ENCODE data around the gene CBY1. TPM values are rescaled to one million over a fixed set of nuclear protein-coding genes. Genes with fewer than 3 reads are reported as not detected.

Gene CBY1
- total and polyA plus RNA-seq, 12 donors: 33.8 to 74.7 (median 41.4) TPM

- peak in 1 of 9 donors; percentile 1 for TF ChIP-seq CTCF (IDR thresholded peaks at IDR 0.05)
- no peak for ATAC-seq
These were observed 839 bp downstream of the CBY1 start for GRCh38 chr22:38657045-38657909.

GRCh38 chr22:38674888-38675287 lies 18.4 kb downstream of the CBY1 start:
- Histone ChIP-seq H3K27me3 (no peaks in the 10 kb centered on the region), H3K4me3 (no peak overlapping the region), H3K27ac (peak overlapping the region in 3 of 10 donors; percentile 26 to 46 (median 39)), H3K36me3 (peaks cover 0 to 43% (median 25%) of the 10 kb centered on the region in 9 donors), H3K4me1 (no peaks in the 10 kb centered on the region), H3K9me3 (no peaks in the 10 kb centered on the region)
- intact Hi-C loops (cut with DNase I): no loop called here
- ATAC-seq (peak in 6 of 8 donors; percentile 17 to 47 (median 36)), DNase-seq (no peak)
- TF ChIP-seq CTCF (IDR thresholded peaks at IDR 0.05): no peak
- 76 to 83% methylated on average over 5 of the region's 5 CpGs for WGBS, 2 donors

More at GRCh38 chr22:38657045-38657909, 839 bp downstream of the CBY1 start:
- no peaks in the 10 kb centered on the region for H3K9me3 ChIP-seq
- 9 to 11% methylated on average over 16 of the region's 16 CpGs for WGBS, 2 donors
- peaks cover 0 to 15% (median 0%) of the 10 kb centered on the region in 9 donors for H3K36me3 ChIP-seq
- H3K27ac ChIP-seq: peak overlapping the region in 9 of 10 donors; percentile 83 to 99 (median 96)
- H3K27me3 ChIP-seq: no peaks in the 10 kb centered on the region
- peaks cover 3 to 26% (median 19%) of the 10 kb centered on the region in 9 donors for H3K4me1 ChIP-seq
- no peak for DNase-seq
- intact Hi-C loops (cut with DNase I): loop anchor here in 1 of 10 donors (10.0 kb wide), 1 partner anchor 152 kb away; the partner anchor contains the start of gene DDX17
- peak overlapping the region; percentile 66 to 98 (median 89) for H3K4me3 ChIP-seq

GRCh38 chr22:38675833-38676232 lies 19.4 kb downstream of the CBY1 start:
- peaks cover 0 to 33% (median 22%) of the 10 kb centered on the region in 9 donors for H3K36me3 ChIP-seq
- ATAC-seq: no peak
- no peak for TF ChIP-seq CTCF (IDR thresholded peaks at IDR 0.05)
- peaks cover 0 to under 1% (median 0%) of the 10 kb centered on the region in 9 donors for H3K4me1 ChIP-seq
- no peaks in the 10 kb centered on the region for H3K9me3 ChIP-seq
- no peak overlapping the region for H3K27ac ChIP-seq
- no peak for DNase-seq
- H3K4me3 ChIP-seq: no peak overlapping the region
- WGBS, 2 donors: 88 to 94% methylated on average over 3 of the region's 3 CpGs
- H3K27me3 ChIP-seq: no peaks in the 10 kb centered on the region
- intact Hi-C loops (cut with DNase I): no loop called here

GRCh38 chr22:38681582-38682335 lies 25.3 kb downstream of the CBY1 start, which contains the start of gene TOMM22:
TOMM22 (plus strand) TSS chr22:38681957; CDS start chr22:38681979, 22 bp downstream.
- Histone ChIP-seq H3K27ac (peak within 1 kb of the TSS; percentile 0 to 88 (median 78)), H3K36me3 (peaks cover 0 to 39% (median 26%) of the 10 kb centered on the region in 9 donors), H3K27me3 (no peaks in the 10 kb centered on the region), H3K4me3 (peak within 1 kb of the TSS; percentile 62 to 99 (median 86)), H3K4me1 (peaks cover 4 to 17% (median 13%) of the 10 kb centered on the region in 9 donors), H3K9me3 (no peaks in the 10 kb centered on the region)
- peak in 8 of 9 donors; percentile 43 to 90 (median 65) for TF ChIP-seq CTCF (IDR thresholded peaks at IDR 0.05)
- DNase-seq (peak; percentile 87 to 90), ATAC-seq (peak; percentile 98 to 100 (median 99))
- 1% methylated on average over 60 of the region's 60 CpGs for WGBS, 2 donors
- intact Hi-C loops (cut with DNase I): loop anchor here in 1 of 10 donors (10.0 kb wide), 1 partner anchor 177 kb away; the partner anchor contains the start of gene DDX17

Measured in heart right ventricle (tissue), 16 donors.